IMR-90 (cell line): ENCODE data around the gene IRAK1BP1. TPM values are rescaled to one million over a fixed set of nuclear protein-coding genes. Genes with fewer than 3 reads are reported as not detected.

ENCODE experiments used
- ATAC-seq: fragments of 200-7000 bp; cut with Tn5 transposase; 2 replicates; pipeline ENCODE4 v1.9.1; 2020; ENCODE audit warnings: low read depth, mild to moderate bottlenecking, moderate library complexity
- BruUV-seq: library from RNA; stranded (reverse); fragments of 400-500 nt; replicated peaks from 2 replicates; lab custom pipeline; 2021; lab: Mats Ljungman, UMichigan
- CTCF ChIA-PET: fragments of 300-600 bp; formaldehyde crosslinking; extraction: SDS; loops from one replicate; lab custom pipeline; 2021; ENCODE audit warnings: antibody characterized with exemption; lab: Yijun Ruan, JAX
- POLR2A ChIA-PET: fragments of 300-600 bp; sonication (Branson Sonifier 250); formaldehyde crosslinking; loops from one replicate; lab custom pipeline; 2022; ENCODE audit warnings: antibody characterized with exemption; ENCODE audit not compliant: unreplicated experiment; lab: Charles Lee
- DNase-seq: peaks from one replicate; pipeline ENCODE4 v3.0.0; 2013
- H2AFZ ChIP-seq: replicated peaks from 2 replicates; pipeline ENCODE3; 2013; ENCODE audit warnings: low read length, mild to moderate bottlenecking; ENCODE audit not compliant: poor library complexity
- H2AK5ac ChIP-seq: 2 replicates; pipeline ENCODE4 v1.6.1; 2013; ENCODE audit warnings: low read depth, low read length, inconsistent platforms
- H2AK9ac ChIP-seq: replicated peaks from 2 replicates; pipeline ENCODE3; 2013; ENCODE audit warnings: mild to moderate bottlenecking, low read depth, low read length, moderate library complexity; ENCODE audit not compliant: poor library complexity
- H2BK120ac ChIP-seq: 2 replicates; pipeline ENCODE4 v1.6.1; 2013; ENCODE audit warnings: low read depth, low read length, inconsistent platforms
- H2BK15ac ChIP-seq: 3 replicates; pipeline ENCODE4 v1.6.1; 2013; ENCODE audit warnings: low read depth, low read length, inconsistent platforms
- H2BK20ac ChIP-seq: 2 replicates; pipeline ENCODE4 v1.6.1; 2013; ENCODE audit warnings: low read depth, mild to moderate bottlenecking, inconsistent platforms, low read length, moderate library complexity
- H2BK5ac ChIP-seq: 2 replicates; pipeline ENCODE4 v1.6.1; 2013; ENCODE audit warnings: mild to moderate bottlenecking, low read depth, low read length, inconsistent platforms; ENCODE audit not compliant: poor library complexity, severe bottlenecking
- H3K14ac ChIP-seq: replicated peaks from 2 replicates; pipeline ENCODE4 v1.6.1; 2013; ENCODE audit warnings: low read depth, low read length, inconsistent platforms
- H3K18ac ChIP-seq: 2 replicates; pipeline ENCODE4 v1.6.1; 2013; ENCODE audit warnings: low read depth, low read length, control low read depth
- H3K23ac ChIP-seq: 2 replicates; pipeline ENCODE4 v1.6.1; 2013; ENCODE audit warnings: low read depth, low read length, inconsistent platforms
- H3K27ac ChIP-seq: 2 replicates; pipeline ENCODE4 v1.5.1; 2013; ENCODE audit warnings: mild to moderate bottlenecking, control low read depth, low read length; ENCODE audit not compliant: insufficient read depth
- H3K27me3 ChIP-seq: 2 replicates; pipeline ENCODE4 v1.6.1; 2013; ENCODE audit warnings: low read length; ENCODE audit not compliant: control insufficient read depth, insufficient read depth
- H3K36me3 ChIP-seq: 2 replicates; pipeline ENCODE4 v1.6.1; 2013; ENCODE audit warnings: low read length, mixed read lengths; ENCODE audit not compliant: control insufficient read depth, insufficient read depth
- H3K4ac ChIP-seq: 2 replicates; pipeline ENCODE4 v1.6.1; 2013; ENCODE audit warnings: low read depth, low read length, inconsistent platforms
- H3K4me1 ChIP-seq: 2 replicates; pipeline ENCODE4 v1.6.1; 2013; ENCODE audit warnings: low read length, mixed read lengths; ENCODE audit not compliant: control insufficient read depth, insufficient read depth
- H3K4me2 ChIP-seq: 2 replicates; pipeline ENCODE4 v1.6.1; 2013; ENCODE audit warnings: low read depth, mild to moderate bottlenecking, control low read depth, low read length, moderate library complexity
- H3K4me3 ChIP-seq: 2 replicates; pipeline ENCODE4 v1.5.1; 2013; ENCODE audit warnings: low read depth, mild to moderate bottlenecking, control low read depth, low read length, moderate library complexity; ENCODE audit not compliant: insufficient read depth
- H3K56ac ChIP-seq: 2 replicates; pipeline ENCODE4 v1.6.1; 2013; ENCODE audit warnings: low read length, inconsistent platforms; ENCODE audit not compliant: insufficient read depth; ENCODE audit errors: extremely low read depth
- H3K79me1 ChIP-seq, 2 experiments: 2 replicates each; pipeline ENCODE4 v1.6.1; 2013; ENCODE audit warnings: low read length in 2 of 2, inconsistent platforms in 1 of 2, low read depth in 1 of 2
- H3K9ac ChIP-seq: 2 replicates; pipeline ENCODE4 v1.6.1; 2013; ENCODE audit warnings: low read depth, low read length, control low read depth
- H3K9me1 ChIP-seq: 2 replicates; pipeline ENCODE4 v1.6.1; 2013; ENCODE audit warnings: low read length, inconsistent platforms; ENCODE audit not compliant: insufficient read depth
- H3K9me3 ChIP-seq: 2 replicates; pipeline ENCODE4 v1.6.1; 2013; ENCODE audit warnings: low read length; ENCODE audit not compliant: control insufficient read depth, insufficient read depth
- H4K20me1 ChIP-seq: 2 replicates; pipeline ENCODE4 v1.6.1; 2013; ENCODE audit warnings: low read length, inconsistent platforms; ENCODE audit not compliant: insufficient read depth
- H4K5ac ChIP-seq: 2 replicates; pipeline ENCODE4 v1.6.1; 2013; ENCODE audit warnings: mild to moderate bottlenecking, low read depth, low read length, control low read depth
- H4K8ac ChIP-seq, 2 experiments: 2 replicates each; pipeline ENCODE4 v1.6.1; 2013; ENCODE audit warnings: low read depth in 2 of 2, low read length in 2 of 2, control low read depth in 1 of 2, inconsistent platforms in 1 of 2
- H4K91ac ChIP-seq: 2 replicates; pipeline ENCODE4 v1.6.1; 2013; ENCODE audit warnings: low read depth, low read length, inconsistent platforms; ENCODE audit not compliant: insufficient read depth
- BHLHE40 ChIP-seq: fragments of 150-350 bp; IDR thresholded peaks from 2 replicates; pipeline ENCODE4 v1.6.1; 2016; ENCODE audit warnings: mild to moderate bottlenecking, low read depth, low read length
- CEBPB ChIP-seq: IDR thresholded peaks from 2 replicates; pipeline ENCODE4 v1.6.1; 2012; ENCODE audit warnings: low read depth, low read length, improper control_type of control experiment
- CHD1 ChIP-seq: IDR thresholded peaks from 2 replicates; pipeline ENCODE4 v1.6.1; 2012; ENCODE audit warnings: low read depth, low read length, improper control_type of control experiment
- ELK1 ChIP-seq: fragments of 150-350 bp; IDR thresholded peaks from 2 replicates; pipeline ENCODE4 v1.6.1; 2016; ENCODE audit warnings: low read depth, mild to moderate bottlenecking, low read length, moderate library complexity, borderline replicate concordance
- FOS ChIP-seq: fragments of 150-350 bp; IDR thresholded peaks from 2 replicates; pipeline ENCODE4 v1.6.1; 2016; ENCODE audit warnings: low read depth, low read length
- MAFK ChIP-seq: IDR thresholded peaks from 2 replicates; pipeline ENCODE4 v1.6.1; 2012; ENCODE audit warnings: low read depth, low read length, improper control_type of control experiment
- MAZ ChIP-seq: IDR thresholded peaks from 2 replicates; pipeline ENCODE4 v1.6.1; 2012; ENCODE audit warnings: low read depth, mild to moderate bottlenecking, low read length, improper control_type of control experiment, moderate library complexity, borderline replicate concordance
- MXI1 ChIP-seq: IDR thresholded peaks from 2 replicates; pipeline ENCODE4 v1.6.1; 2012; ENCODE audit warnings: low read depth, mild to moderate bottlenecking, low read length, moderate library complexity, borderline replicate concordance
- NFE2L2 ChIP-seq: fragments of 150-350 bp; IDR thresholded peaks from 2 replicates; pipeline ENCODE4 v1.6.1; 2016; ENCODE audit warnings: low read depth, mild to moderate bottlenecking, low read length
- POLR2A ChIP-seq: IDR thresholded peaks from 2 replicates; pipeline ENCODE4 v1.6.1; 2012; ENCODE audit warnings: mild to moderate bottlenecking, low read depth, low read length
- RAD21 ChIP-seq: IDR thresholded peaks from 2 replicates; pipeline ENCODE4 v1.6.1; 2012; ENCODE audit warnings: low read length, improper control_type of control experiment
- RCOR1 ChIP-seq: IDR thresholded peaks from 2 replicates; pipeline ENCODE4 v1.6.1; 2012; ENCODE audit warnings: mild to moderate bottlenecking, low read length, improper control_type of control experiment; ENCODE audit not compliant: insufficient replicate concordance
- RFX5 ChIP-seq: IDR thresholded peaks from 2 replicates; pipeline ENCODE4 v1.8.0; 2012; ENCODE audit warnings: low read depth, mild to moderate bottlenecking, low read length, moderate library complexity
- SMC3 ChIP-seq: fragments of 150-350 bp; IDR thresholded peaks from 2 replicates; pipeline ENCODE4 v1.6.1; 2016; ENCODE audit warnings: low read depth, mild to moderate bottlenecking, antibody characterized with exemption, low read length, moderate library complexity
- dilution Hi-C: fragments of 300-500 bp; cut with HindIII; formaldehyde crosslinking; loops from one replicate; pipeline ENCODE4 v1.14.3; 2018; ENCODE audit warnings: low sequenced_read_pairs; ENCODE audit not compliant: unreplicated experiment
- in situ Hi-C: fragments of 300-500 bp; cut with MboI; formaldehyde crosslinking; loops from 3 replicates; pipeline ENCODE4 v1.14.3; 2019; ENCODE audit warnings: low sequenced_read_pairs, inconsistent platforms, mixed read lengths
- intact Hi-C: fragments of 100-400 bp; cut with micrococcal nuclease; formaldehyde crosslinking; loops from 2 replicates; pipeline ENCODE4 v1.10.0; 2022
- polyA plus RNA-seq, 3 experiments: library from polyadenylated mRNA; depleted of rRNA; stranded (reverse); fragments of >200 nt; gene quantifications; 2 replicates each; pipeline ENCODE4 v1.2.3, GENCODE V29; 2012; ENCODE audit warnings: low replicate concordance in 1 of 3
- total RNA-seq: library from RNA; depleted of rRNA; stranded (reverse); fragments of >200 nt; gene quantifications from 2 replicates; pipeline ENCODE4 v1.2.3, GENCODE V29; 2012
- TF ChIP-seq, protein P1 (sequence below): fragments of 150-350 bp; IDR thresholded peaks from 2 replicates; pipeline ENCODE4 v1.6.1; 2017; ENCODE audit warnings: mild to moderate bottlenecking, antibody characterized with exemption, low read length, low read depth
- TF ChIP-seq, protein P2 (sequence below): conservative IDR thresholded peaks from 2 replicates; pipeline ENCODE4 v1.5.1; 2012; ENCODE audit warnings: mild to moderate bottlenecking, low read depth, low read length, improper control_type of control experiment

IRAK1BP1 gene
- total and polyA plus RNA-seq, 2 of the 4 experiments (the other 2 are of a cell fraction), result 0.94 to 2.2 TPM

GRCh38 chr6:78832091-78832808 lies 35.1 kb upstream of the IRAK1BP1 start:
- H3K36me3 ChIP-seq, result no peaks in the 10 kb centered on the region
- no peak overlapping the region for H2AK9ac ChIP-seq
- CTCF ChIA-PET, result no interaction called here
- no peaks in the 10 kb centered on the region for H3K9me1 ChIP-seq
- DNase-seq, result no peak
- H2BK15ac ChIP-seq, result no peak overlapping the region
- H3K14ac ChIP-seq, result no peak overlapping the region
- H4K5ac ChIP-seq, result no peak overlapping the region
- H4K20me1 ChIP-seq, result no peaks in the 10 kb centered on the region
- ATAC-seq, result no peak
- dilution Hi-C loops (no loop called here), in situ Hi-C loops (no loop called here), intact Hi-C loops (loop anchor here (10.0 kb wide), 1 partner anchor 633 kb away; no protein-coding TSS in a partner anchor)
- H3K4ac ChIP-seq, result no peak overlapping the region
- H2BK5ac ChIP-seq, result no peak overlapping the region
- TF ChIP-seq, protein P1, sequence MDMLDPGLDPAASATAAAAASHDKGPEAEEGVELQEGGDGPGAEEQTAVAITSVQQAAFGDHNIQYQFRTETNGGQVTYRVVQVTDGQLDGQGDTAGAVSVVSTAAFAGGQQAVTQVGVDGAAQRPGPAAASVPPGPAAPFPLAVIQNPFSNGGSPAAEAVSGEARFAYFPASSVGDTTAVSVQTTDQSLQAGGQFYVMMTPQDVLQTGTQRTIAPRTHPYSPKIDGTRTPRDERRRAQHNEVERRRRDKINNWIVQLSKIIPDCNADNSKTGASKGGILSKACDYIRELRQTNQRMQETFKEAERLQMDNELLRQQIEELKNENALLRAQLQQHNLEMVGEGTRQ, result no peak
- TF ChIP-seq POLR2A (no peak), ELK1 (no peak), MAFK (no peak), CHD1 (no peak), RCOR1 (no peak), CEBPB (no peak), NFE2L2 (no peak), MAZ (no peak), FOS (no peak), RAD21 (no peak), MXI1 (no peak), RFX5 (no peak), SMC3 (no peak), BHLHE40 (no peak)
- TF ChIP-seq, protein P2, sequence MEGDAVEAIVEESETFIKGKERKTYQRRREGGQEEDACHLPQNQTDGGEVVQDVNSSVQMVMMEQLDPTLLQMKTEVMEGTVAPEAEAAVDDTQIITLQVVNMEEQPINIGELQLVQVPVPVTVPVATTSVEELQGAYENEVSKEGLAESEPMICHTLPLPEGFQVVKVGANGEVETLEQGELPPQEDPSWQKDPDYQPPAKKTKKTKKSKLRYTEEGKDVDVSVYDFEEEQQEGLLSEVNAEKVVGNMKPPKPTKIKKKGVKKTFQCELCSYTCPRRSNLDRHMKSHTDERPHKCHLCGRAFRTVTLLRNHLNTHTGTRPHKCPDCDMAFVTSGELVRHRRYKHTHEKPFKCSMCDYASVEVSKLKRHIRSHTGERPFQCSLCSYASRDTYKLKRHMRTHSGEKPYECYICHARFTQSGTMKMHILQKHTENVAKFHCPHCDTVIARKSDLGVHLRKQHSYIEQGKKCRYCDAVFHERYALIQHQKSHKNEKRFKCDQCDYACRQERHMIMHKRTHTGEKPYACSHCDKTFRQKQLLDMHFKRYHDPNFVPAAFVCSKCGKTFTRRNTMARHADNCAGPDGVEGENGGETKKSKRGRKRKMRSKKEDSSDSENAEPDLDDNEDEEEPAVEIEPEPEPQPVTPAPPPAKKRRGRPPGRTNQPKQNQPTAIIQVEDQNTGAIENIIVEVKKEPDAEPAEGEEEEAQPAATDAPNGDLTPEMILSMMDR, result no peak
- H2BK120ac ChIP-seq, result no peak overlapping the region
- H2AFZ ChIP-seq, result no peak overlapping the region
- no peaks in the 10 kb centered on the region for H3K27me3 ChIP-seq
- H2BK20ac ChIP-seq, result no peak overlapping the region
- H3K79me1 ChIP-seq, result no peaks in the 10 kb centered on the region
- no peak overlapping the region for H4K8ac ChIP-seq
- H3K18ac ChIP-seq, result no peak overlapping the region
- H3K23ac ChIP-seq, result no peak overlapping the region
- POLR2A ChIA-PET, result no interaction called here
- no peak overlapping the region for H3K27ac ChIP-seq
- no peak overlapping the region for H3K4me3 ChIP-seq
- H3K9me3 ChIP-seq, result no peaks in the 10 kb centered on the region
- H3K56ac ChIP-seq, result no peak overlapping the region
- BruUV-seq, result no TSS peak
- H3K4me1 ChIP-seq, result no peaks in the 10 kb centered on the region
- no peak overlapping the region for H3K9ac ChIP-seq
- no peak overlapping the region for H3K4me2 ChIP-seq
- no peak overlapping the region for H2AK5ac ChIP-seq
- no peak overlapping the region for H4K91ac ChIP-seq
